ENCODE results near the gene PITPNM1.
"Not testable (repeated sequence)": the region's sequence is repeated elsewhere in the genome, so short reads cannot be mapped to it uniquely, and the experiment has no call there.

PITPNM1 gene

GRCh38 chr11:67466962-67467771 lies 38.0 kb downstream of the PITPNM1 start:
- H3K4me3 ChIP-seq (ENCODE audit: low read depth, low read length) = no peak overlapping the region
- DNase-seq (ENCODE audit: low read depth) = no peak
- TF ChIP-seq CTCF (IDR thresholded peaks at IDR 0.05; ENCODE audit: low read depth, low read length) = no peak
- TF ChIP-seq MYC (IDR thresholded peaks at IDR 0.05; ENCODE audit: low read depth, low read length) = no peak
- TF ChIP-seq MAX (IDR thresholded peaks at IDR 0.05; ENCODE audit: low read depth, low read length) = no peak
- TF ChIP-seq POLR2A (IDR thresholded peaks at IDR 0.05; ENCODE audit: extremely low read depth, insufficient read length) = no peak

- DNase-seq (ENCODE audit: low read depth) = no peak
- TF ChIP-seq MYC (IDR thresholded peaks at IDR 0.05; ENCODE audit: low read depth, low read length) = no peak
- TF ChIP-seq POLR2A (IDR thresholded peaks at IDR 0.05; ENCODE audit: extremely low read depth, insufficient read length) = no peak
- H3K4me3 ChIP-seq (ENCODE audit: low read depth, low read length) = no peak overlapping the region
These were observed 38.8 kb downstream of the PITPNM1 start for GRCh38 chr11:67466367-67466766.

- DNase-seq (ENCODE audit: low read depth) = not testable (repeated sequence)
- peak overlapping the region; percentile 83 for H3K4me3 ChIP-seq (ENCODE audit: low read depth, low read length)
These were observed 39.6 kb downstream of the PITPNM1 start for GRCh38 chr11:67465530-67465929.

- no peak for TF ChIP-seq POLR2A (IDR thresholded peaks at IDR 0.05; ENCODE audit: extremely low read depth, insufficient read length)
- no peak for TF ChIP-seq MYC (IDR thresholded peaks at IDR 0.05; ENCODE audit: low read depth, low read length)
- TF ChIP-seq MAX (IDR thresholded peaks at IDR 0.05; ENCODE audit: low read depth, low read length) = no peak
- TF ChIP-seq CTCF (IDR thresholded peaks at IDR 0.05; ENCODE audit: low read depth, low read length) = no peak
- H3K4me3 ChIP-seq (ENCODE audit: low read depth, low read length) = peak overlapping the region; percentile 83
- no peak for DNase-seq (ENCODE audit: low read depth)
These were observed 40.0 kb downstream of the PITPNM1 start for GRCh38 chr11:67465189-67465510.

GRCh38 chr11:67464411-67465188 lies 40.6 kb downstream of the PITPNM1 start:
- peak; percentile 93 for DNase-seq (ENCODE audit: low read depth)
- H3K4me3 ChIP-seq (ENCODE audit: low read depth, low read length) = peak overlapping the region; percentile 83

GRCh38 chr11:67463680-67464410 lies 41.3 kb downstream of the PITPNM1 start:
- peak; percentile 90 for DNase-seq (ENCODE audit: low read depth)
- peak; percentile 67 for TF ChIP-seq MAX (IDR thresholded peaks at IDR 0.05; ENCODE audit: low read depth, low read length)
- no peak for TF ChIP-seq CTCF (IDR thresholded peaks at IDR 0.05; ENCODE audit: low read depth, low read length)
- TF ChIP-seq POLR2A (IDR thresholded peaks at IDR 0.05; ENCODE audit: extremely low read depth, insufficient read length) = peak; percentile 40
- peak; percentile 79 for TF ChIP-seq MYC (IDR thresholded peaks at IDR 0.05; ENCODE audit: low read depth, low read length)
- peak overlapping the region; percentile 59 for H3K4me3 ChIP-seq (ENCODE audit: low read depth, low read length)

More at GRCh38 chr11:67464411-67465188, 40.6 kb downstream of the PITPNM1 start:
- TF ChIP-seq MYC (IDR thresholded peaks at IDR 0.05; ENCODE audit: low read depth, low read length) (peak; percentile 47; the same call in 1 of the 2 replicates), MAX (IDR thresholded peaks at IDR 0.05; ENCODE audit: low read depth, low read length) (peak; percentile 70), CTCF (IDR thresholded peaks at IDR 0.05; ENCODE audit: low read depth, low read length) (no peak), POLR2A (IDR thresholded peaks at IDR 0.05; ENCODE audit: extremely low read depth, insufficient read length) (peak; percentile 85)
